Thymus (tissue), 14 donors: ENCODE results near the gene VANGL2. TPM values are rescaled to one million over a fixed set of nuclear protein-coding genes. Genes with fewer than 3 reads are reported as not detected.
A peak's percentile ranks its signal among the peaks of the same experiment; 100 is the strongest.

Source experiments
- DNase-seq, 9 donors: peaks; one replicate each; pipeline ENCODE4 v3.0.0-alpha.2; 2013; ENCODE audit warnings: low spot score in 9 of 9, low read depth in 6 of 9, missing footprints in 1 of 9
- H3K27ac ChIP-seq, 2 donors: one replicate each; pipeline ENCODE4 v1.5.1; 2013; ENCODE audit warnings: control low read depth in 1 of 2, low read depth in 1 of 2, low read length in 1 of 2, mild to moderate bottlenecking in 1 of 2, moderate library complexity in 1 of 2
- H3K27me3 ChIP-seq, 2 donors: one replicate each; pipeline ENCODE4 v1.5.1; 2013; ENCODE audit warnings: low read length in 1 of 2; ENCODE audit not compliant: control insufficient read depth in 2 of 2, insufficient read depth in 1 of 2
- H3K36me3 ChIP-seq, 2 donors: one replicate each; pipeline ENCODE4 v1.5.1; 2013; ENCODE audit warnings: low read length in 1 of 2, mild to moderate bottlenecking in 1 of 2, moderate library complexity in 1 of 2; ENCODE audit not compliant: control insufficient read depth in 2 of 2, insufficient read depth in 2 of 2
- H3K4me1 ChIP-seq, 2 donors: one replicate each; pipeline ENCODE4 v1.5.1; 2013; ENCODE audit warnings: low read length in 2 of 2; ENCODE audit not compliant: control insufficient read depth in 2 of 2, insufficient read depth in 2 of 2
- H3K4me3 ChIP-seq, 2 donors: one replicate each; pipeline ENCODE4 v1.5.1; 2013; ENCODE audit warnings: low read length in 2 of 2, control low read depth in 1 of 2, mild to moderate bottlenecking in 1 of 2
- H3K9me3 ChIP-seq, 2 donors: one replicate each; pipeline ENCODE4 v1.5.1; 2013; ENCODE audit warnings: low read length in 1 of 2, mild to moderate bottlenecking in 1 of 2; ENCODE audit not compliant: control insufficient read depth in 2 of 2, insufficient read depth in 1 of 2
- WGBS: extraction: QIAGEN DNeasy Blood & Tissue Kit; methylation state at CpG from one replicate; pipeline ENCODE4 v1.1.7; 2013; 5-methylcytosine and 5-hydroxymethylcytosine counted together
- long read RNA-seq, 10 donors: transcript quantifications; one replicate each; lab custom pipeline, GENCODE V29; 2026
- polyA plus RNA-seq: library from polyadenylated mRNA; stranded (reverse); fragments of 200-250 nt; gene quantifications from one replicate; pipeline ENCODE4 v1.2.3, GENCODE V29; 2013
- total RNA-seq: library from RNA; stranded (reverse); fragments of 120-200 nt; gene quantifications from one replicate; pipeline ENCODE4 v1.2.4, GENCODE V29; 2013
- donor health status: healthy.

VANGL2 gene
- total RNA-seq (2.0 TPM), polyA plus RNA-seq (5.6 TPM)
- long read RNA-seq, donor 1, result 0 reads
- long read RNA-seq, donor 2, partial matches to known transcripts, result 5 of 5 reads
- long read RNA-seq, donor 2, other reads (novel, unspliced or antisense), result 0 of 5 reads
- long read RNA-seq, donor 3, result 0 reads
- long read RNA-seq, donor 4, result 0 reads
- long read RNA-seq, donor 5, result 0 reads
- long read RNA-seq, donor 6, partial matches to known transcripts, result 5 of 5 reads
- long read RNA-seq, donor 6, other reads (novel, unspliced or antisense), result 0 of 5 reads
- long read RNA-seq, donor 7, result 0 reads
- long read RNA-seq, donor 8, partial matches to known transcripts, result 5 of 5 reads
- long read RNA-seq, donor 8, other reads (novel, unspliced or antisense), result 0 of 5 reads
- long read RNA-seq, donor 9, full-length matches to known transcripts, result 1 of 1 reads
- long read RNA-seq, donor 9, partial matches to known transcripts, result 0 of 1 reads
- long read RNA-seq, donor 9, other reads (novel, unspliced or antisense), result 0 of 1 reads
- long read RNA-seq, donor 10, result 0 reads

DNA sequence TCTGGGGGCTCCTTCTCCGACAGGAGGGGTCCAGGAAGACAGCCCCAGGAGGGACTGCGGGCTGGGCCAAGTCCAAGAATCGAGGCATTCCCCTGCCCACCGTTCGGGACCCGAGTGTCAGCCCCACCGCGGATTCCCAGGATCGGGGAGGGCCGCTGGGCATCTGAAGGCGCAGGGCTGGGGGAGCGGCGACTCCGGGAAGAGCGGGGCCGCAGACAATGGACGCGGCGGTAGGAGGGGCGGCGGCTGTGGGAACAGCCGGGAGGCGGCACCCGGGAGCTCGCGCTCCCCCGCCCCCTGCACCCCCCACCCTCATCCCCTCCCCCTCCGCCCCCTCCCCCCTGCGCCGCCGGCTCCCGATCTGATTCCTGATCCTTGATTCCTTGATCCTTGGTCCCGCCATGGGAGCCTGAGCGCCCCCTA, at the start of gene VANGL2:
TSS of gene VANGL2 (plus strand) at position 342 of the 423 bp plus-strand sequence. CDS start 15,274 bp downstream, outside the sequence.
- DNase-seq, result peak in 7 of 9 donors; percentile 59 to 84 (median 65)
- peak within 1 kb of the TSS; percentile 69 to 78 for H3K27ac ChIP-seq
- WGBS, result 1% methylated on average over 33 of the region's 34 CpGs
- no peaks in the 10 kb centered on the region for H3K36me3 ChIP-seq
- no peaks in the 10 kb centered on the region for H3K27me3 ChIP-seq
- H3K4me3 ChIP-seq, result peak within 1 kb of the TSS; percentile 69 to 76
- no peaks in the 10 kb centered on the region for H3K9me3 ChIP-seq
- H3K4me1 ChIP-seq, result peaks cover 7 to 35% of the 10 kb centered on the region in 2 donors

DNA sequence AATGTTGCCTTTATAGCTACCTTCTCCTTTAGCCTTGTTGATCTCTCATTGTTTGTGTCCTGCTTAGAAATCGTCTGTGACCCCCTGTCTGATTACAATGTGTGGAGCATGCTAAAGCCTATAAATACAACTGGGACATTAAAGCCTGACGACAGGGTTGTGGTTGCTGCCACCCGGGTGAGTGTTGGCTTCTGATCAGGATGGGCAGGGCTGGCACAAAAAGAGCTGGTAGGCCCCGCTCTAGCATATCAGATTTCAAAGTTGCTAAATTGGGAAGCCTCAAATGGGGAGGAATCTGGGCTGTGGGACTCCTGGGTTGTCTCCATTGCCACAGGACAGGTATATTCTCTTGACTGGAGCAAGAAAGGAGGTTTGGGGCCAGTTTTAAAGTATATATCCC, 48.7 kb upstream of the VANGL2 start:
- Histone ChIP-seq H3K4me1 (no peaks in the 10 kb centered on the region), H3K9me3 (no peaks in the 10 kb centered on the region), H3K36me3 (peaks cover 86 to 97% of the 10 kb centered on the region in 2 donors), H3K4me3 (no peak overlapping the region), H3K27ac (no peak overlapping the region), H3K27me3 (no peaks in the 10 kb centered on the region)
- no peak for DNase-seq
- WGBS, result 98% methylated on average over 4 of the region's 4 CpGs

DNA sequence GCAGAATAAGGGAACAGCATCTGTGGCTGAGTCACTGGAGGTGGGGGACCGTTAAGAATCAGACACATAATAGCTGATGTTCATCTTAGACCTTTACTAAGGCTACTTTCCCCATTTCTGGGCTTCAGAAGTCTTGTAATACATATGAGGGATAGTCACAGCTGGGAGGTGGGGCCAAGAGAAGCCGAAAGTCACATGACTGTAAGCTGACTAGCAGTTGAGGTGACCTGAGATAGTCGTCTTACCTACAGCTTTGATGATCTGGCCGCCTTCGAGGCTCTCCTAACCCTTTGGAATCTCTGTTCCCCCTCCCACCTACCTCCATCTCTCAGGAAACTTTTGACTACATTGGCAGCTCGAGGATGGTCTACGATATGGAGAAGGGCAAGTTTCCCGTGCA, 47.8 kb upstream of the VANGL2 start:
- Histone ChIP-seq H3K4me3 (no peak overlapping the region), H3K4me1 (no peaks in the 10 kb centered on the region), H3K27me3 (no peaks in the 10 kb centered on the region), H3K36me3 (peaks cover 94 to 97% of the 10 kb centered on the region in 2 donors), H3K27ac (no peak overlapping the region), H3K9me3 (no peaks in the 10 kb centered on the region)
- 98% methylated on average over 8 of the region's 8 CpGs for WGBS
- DNase-seq, result no peak

DNA sequence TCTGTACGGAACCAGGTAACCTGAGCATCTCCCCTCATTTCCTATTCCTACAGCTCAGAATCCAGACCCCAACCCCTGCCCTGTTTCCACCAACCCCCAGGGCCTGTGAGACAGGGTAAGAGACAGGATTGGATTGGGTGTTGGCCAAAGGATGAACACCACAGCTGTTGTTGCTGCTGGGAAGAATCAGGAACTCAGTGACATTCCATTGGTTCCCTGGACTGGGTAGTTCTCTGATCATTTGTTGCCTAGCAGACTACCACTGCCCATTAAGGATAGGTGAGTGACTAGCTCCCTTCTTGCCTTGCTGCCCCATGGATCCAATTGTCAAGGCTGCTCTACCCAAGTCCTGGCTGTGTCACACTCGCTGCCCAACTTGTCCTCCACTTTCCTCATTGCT, 47.1 kb upstream of the VANGL2 start:
- Histone ChIP-seq H3K36me3 (peaks cover 96 to 98% of the 10 kb centered on the region in 2 donors), H3K4me3 (no peak overlapping the region), H3K9me3 (no peaks in the 10 kb centered on the region), H3K4me1 (no peaks in the 10 kb centered on the region), H3K27ac (no peak overlapping the region), H3K27me3 (no peaks in the 10 kb centered on the region)
- no peak for DNase-seq
- WGBS, result 94% methylated on average over 2 of the region's 2 CpGs

DNA sequence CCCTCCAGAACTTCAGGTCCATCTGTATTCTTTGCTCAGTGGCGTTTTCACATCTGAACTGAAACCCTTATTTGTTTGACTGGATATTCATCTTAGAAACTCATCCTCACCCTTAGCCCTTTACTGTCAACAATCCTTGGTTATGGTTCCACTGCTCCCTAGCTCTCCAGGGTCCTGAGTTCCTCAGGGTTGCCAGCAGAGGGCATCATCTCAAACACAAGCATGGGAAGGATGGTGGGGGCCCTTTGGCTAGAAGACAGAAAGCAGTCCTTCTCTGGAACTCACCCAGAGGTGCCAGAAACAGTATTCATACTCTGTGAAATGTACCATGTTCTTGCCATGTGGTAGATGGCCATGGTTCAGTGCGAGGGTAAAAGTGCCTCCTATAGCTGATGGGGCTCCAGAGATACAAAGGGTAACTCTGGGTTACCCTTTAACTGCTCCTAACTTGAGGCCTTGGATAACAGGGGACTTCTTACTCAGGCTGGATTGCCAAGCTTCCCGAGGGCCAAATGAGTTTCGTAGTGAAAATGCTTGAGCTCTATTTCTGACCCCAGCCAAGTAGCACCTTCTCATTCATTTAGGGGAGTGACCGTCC, 45.9 kb upstream of the VANGL2 start:
- DNase-seq, result peak in 2 of 9 donors; percentile 29 to 45
- Histone ChIP-seq H3K27ac (no peak overlapping the region), H3K4me1 (no peaks in the 10 kb centered on the region), H3K27me3 (no peaks in the 10 kb centered on the region), H3K36me3 (peaks cover 89 to 97% of the 10 kb centered on the region in 2 donors), H3K9me3 (no peaks in the 10 kb centered on the region), H3K4me3 (no peak overlapping the region)
- WGBS, result 79% methylated on average over 5 of the region's 5 CpGs

DNA sequence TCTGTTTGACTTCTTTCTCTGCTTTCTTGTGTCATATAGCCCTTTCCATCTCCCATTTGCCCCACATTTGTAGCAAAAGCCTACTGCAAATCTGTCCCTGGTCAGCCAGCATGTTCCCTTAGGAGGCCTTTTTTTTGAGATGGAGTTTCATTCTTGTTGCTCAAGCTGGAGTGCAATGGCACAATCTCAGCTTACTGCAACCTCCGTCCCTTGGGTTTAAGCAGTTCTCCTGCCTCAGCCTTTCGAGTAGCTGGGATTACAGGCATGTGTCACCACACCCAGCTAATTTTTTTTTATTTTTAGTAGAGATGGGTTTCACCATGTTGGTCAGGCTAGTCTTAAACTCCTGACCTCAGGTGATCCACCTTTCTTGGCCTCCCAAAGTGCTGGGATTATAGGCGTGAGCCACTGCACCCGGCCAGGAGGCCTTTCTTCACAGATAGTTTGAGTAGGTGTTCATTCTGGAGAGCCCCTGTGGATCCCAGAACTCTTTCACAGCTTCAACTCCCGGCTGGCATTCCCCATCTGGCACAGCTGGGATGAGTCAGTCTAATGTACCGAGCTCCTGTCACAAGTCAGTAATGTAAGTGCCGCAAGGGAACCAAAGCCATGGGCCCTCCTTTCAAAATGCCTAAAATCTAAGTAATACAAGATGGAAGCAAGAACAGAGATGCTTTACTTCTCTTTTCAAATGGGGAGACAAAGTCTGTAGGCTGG, 42.9 kb upstream of the VANGL2 start:
- Histone ChIP-seq H3K27ac (no peak overlapping the region), H3K27me3 (no peaks in the 10 kb centered on the region), H3K36me3 (peaks cover 73 to 82% of the 10 kb centered on the region in 2 donors), H3K4me3 (no peak overlapping the region), H3K4me1 (no peaks in the 10 kb centered on the region), H3K9me3 (no peaks in the 10 kb centered on the region)
- DNase-seq, result no peak
- WGBS, result 98% methylated on average over 7 of the region's 7 CpGs

DNA sequence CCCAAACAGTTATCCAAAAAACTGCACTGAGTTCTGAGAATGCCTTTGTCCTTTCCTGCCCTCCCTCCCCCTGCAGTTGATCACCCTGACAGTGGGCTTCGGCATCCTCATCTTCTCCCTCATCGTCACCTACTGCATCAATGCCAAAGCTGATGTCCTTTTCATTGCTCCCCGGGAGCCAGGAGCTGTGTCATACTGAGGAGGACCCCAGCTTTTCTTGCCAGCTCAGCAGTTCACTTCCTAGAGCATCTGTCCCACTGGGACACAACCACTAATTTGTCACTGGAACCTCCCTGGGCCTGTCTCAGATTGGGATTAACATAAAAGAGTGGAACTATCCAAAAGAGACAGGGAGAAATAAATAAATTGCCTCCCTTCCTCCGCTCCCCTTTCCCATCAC, 42.3 kb upstream of the VANGL2 start:
- no peak for DNase-seq
- WGBS, result 97% methylated on average over 4 of the region's 4 CpGs
- no peaks in the 10 kb centered on the region for H3K9me3 ChIP-seq

DNA sequence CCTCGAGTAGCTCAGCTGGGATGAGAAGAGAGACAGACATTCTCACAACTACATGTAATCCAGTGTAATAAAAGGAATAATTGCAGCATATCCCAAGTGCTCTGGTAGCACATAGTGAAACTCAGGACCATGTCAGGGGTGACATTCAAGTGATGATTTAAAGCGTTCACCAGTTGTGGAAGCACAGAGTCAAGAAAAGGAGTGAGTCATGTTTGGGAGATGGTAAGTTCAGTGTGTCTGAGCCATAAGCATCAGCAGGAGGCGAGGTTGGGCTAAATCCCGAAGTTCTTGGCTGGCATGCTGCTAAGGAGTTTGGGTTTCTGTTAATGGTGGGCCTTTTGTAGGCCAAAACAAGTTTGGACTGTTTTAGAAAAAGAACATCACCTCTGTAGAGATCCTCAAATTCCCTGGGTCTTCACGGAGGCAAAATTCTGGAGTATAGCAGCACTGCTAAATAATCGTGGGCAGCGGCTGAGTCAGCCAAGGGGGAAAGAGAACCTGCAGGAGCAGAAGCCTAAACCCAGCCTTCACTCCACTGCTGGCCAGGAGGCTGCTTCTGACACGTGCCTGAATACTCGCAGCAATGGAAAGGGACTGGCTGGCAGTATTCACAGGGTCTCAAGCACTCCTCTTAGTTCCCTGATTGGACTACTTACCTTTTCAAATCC, 40.7 kb upstream of the VANGL2 start:
- no peak for DNase-seq
- Histone ChIP-seq H3K36me3 (peaks cover 51 to 59% of the 10 kb centered on the region in 2 donors), H3K27ac (no peak overlapping the region), H3K4me3 (no peak overlapping the region), H3K4me1 (no peaks in the 10 kb centered on the region), H3K27me3 (no peaks in the 10 kb centered on the region), H3K9me3 (no peaks in the 10 kb centered on the region)
- 98% methylated on average over 9 of the region's 9 CpGs for WGBS

More for the DNA sequence above, 42.3 kb upstream of the VANGL2 start:
- Histone ChIP-seq H3K27ac (no peak overlapping the region), H3K4me3 (no peak overlapping the region), H3K36me3 (peaks cover 67 to 75% of the 10 kb centered on the region in 2 donors), H3K27me3 (no peaks in the 10 kb centered on the region), H3K4me1 (no peaks in the 10 kb centered on the region)
